GM23338 (cell line): Measurements from ENCODE around the gene RAP1GAP2. TPM values are rescaled to one million over a fixed set of nuclear protein-coding genes. Genes with fewer than 3 reads are reported as not detected.

Source experiments
- ATAC-seq: fragments of 200-7000 bp; cut with Tn5 transposase; 3 replicates; pipeline ENCODE4 v1.9.1; 2020
- DNase-seq: peaks from one replicate; pipeline ENCODE4 v3.0.0-alpha.2; 2015; ENCODE audit warnings: low spot score
- H2AFZ ChIP-seq: fragments of 200-600 bp; sonication (generic); 2 replicates; pipeline ENCODE4 v1.8.0; 2016; ENCODE audit warnings: antibody characterized with exemption, mild to moderate bottlenecking, moderate library complexity
- H3F3A ChIP-seq: fragments of 200-600 bp; sonication (generic); replicated peaks from 2 replicates; pipeline ENCODE4 v1.8.0; 2017; ENCODE audit warnings: antibody characterized with exemption, mixed run types, low read depth
- H3K27ac ChIP-seq: fragments of 200-600 bp; sonication (generic); 2 replicates; pipeline ENCODE4 v1.6.1; 2016; ENCODE audit warnings: low read depth
- H3K27me3 ChIP-seq: fragments of 200-600 bp; sonication (generic); 2 replicates; pipeline ENCODE4 v1.8.0; 2016; ENCODE audit warnings: mild to moderate bottlenecking, mixed run types, moderate library complexity; ENCODE audit not compliant: insufficient read depth
- H3K36me3 ChIP-seq: fragments of 200-600 bp; sonication (generic); 2 replicates; pipeline ENCODE4 v1.8.0; 2016; ENCODE audit warnings: mild to moderate bottlenecking; ENCODE audit not compliant: insufficient read depth
- H3K4me1 ChIP-seq: fragments of 200-600 bp; sonication (generic); 2 replicates; pipeline ENCODE4 v1.8.0; 2016; ENCODE audit warnings: mild to moderate bottlenecking, moderate library complexity; ENCODE audit not compliant: insufficient read depth
- H3K4me2 ChIP-seq: fragments of 200-600 bp; sonication (generic); 2 replicates; pipeline ENCODE4 v1.7.1; 2017; ENCODE audit warnings: mixed run types
- H3K4me3 ChIP-seq: fragments of 200-600 bp; sonication (generic); 2 replicates; pipeline ENCODE4 v1.6.1; 2016; ENCODE audit warnings: mixed run types
- H3K79me2 ChIP-seq: fragments of 200-600 bp; sonication (generic); replicated peaks from 2 replicates; pipeline ENCODE4 v1.8.0; 2017; ENCODE audit warnings: mild to moderate bottlenecking; ENCODE audit not compliant: insufficient read depth
- H3K9me2 ChIP-seq: fragments of 200-600 bp; sonication (generic); 2 replicates; pipeline ENCODE4 v1.8.0; 2017; ENCODE audit not compliant: insufficient read depth
- H4K20me1 ChIP-seq: fragments of 200-600 bp; sonication (generic); replicated peaks from 2 replicates; pipeline ENCODE4 v1.8.0; 2017; ENCODE audit warnings: mild to moderate bottlenecking; ENCODE audit not compliant: insufficient read depth
- H3K27ac Mint-ChIP-seq: 2 replicates; pipeline ENCODE4 v1.8.0; 2020; ENCODE audit warnings: inconsistent platforms, mild to moderate bottlenecking, moderate library complexity, mixed read lengths
- H3K27me3 Mint-ChIP-seq: 3 replicates; pipeline ENCODE4 v1.8.0; 2022; ENCODE audit warnings: low read depth, mild to moderate bottlenecking, moderate library complexity, mixed read lengths, inconsistent platforms; ENCODE audit not compliant: insufficient read depth, poor library complexity
- H3K36me3 Mint-ChIP-seq: 3 replicates; pipeline ENCODE4 v1.8.0; 2021; ENCODE audit warnings: low read depth, mild to moderate bottlenecking, inconsistent platforms, moderate library complexity, mixed read lengths
- H3K4me1 Mint-ChIP-seq: 3 replicates; pipeline ENCODE4 v1.8.0; 2020; ENCODE audit warnings: mild to moderate bottlenecking, inconsistent platforms, mixed read lengths
- H3K4me3 Mint-ChIP-seq: 3 replicates; pipeline ENCODE4 v1.8.0; 2021; ENCODE audit warnings: moderate library complexity, mild to moderate bottlenecking, inconsistent platforms, mixed read lengths
- H3K9me3 Mint-ChIP-seq: 3 replicates; pipeline ENCODE4 v1.8.0; 2020; ENCODE audit warnings: moderate library complexity, mild to moderate bottlenecking, inconsistent platforms, mixed read lengths
- CTCF ChIP-seq, 2 experiments: fragments of 200-600 bp in 1 of 2; sonication (generic) in 1 of 2; conservative IDR thresholded peaks; 2 replicates each; pipeline versions ENCODE4 v1.5.1 to v1.6.1; 2016 to 2017; ENCODE audit warnings: antibody characterized with exemption in 2 of 2, low read depth in 2 of 2, mild to moderate bottlenecking in 2 of 2, moderate library complexity in 1 of 2
- STAT1 ChIP-seq: IDR thresholded peaks from one replicate; pipeline ENCODE4 v1.6.1; 2016; ENCODE audit warnings: antibody characterized with exemption; ENCODE audit not compliant: unreplicated experiment
- ZNF331 ChIP-seq: fragments of 250-450 bp; sonication (Bioruptor Pico); IDR thresholded peaks from 2 replicates; pipeline ENCODE4 v1.5.0; 2020; ENCODE audit warnings: low read depth, mild to moderate bottlenecking, moderate library complexity
- ZNF462 ChIP-seq: fragments of 250-450 bp; sonication (Bioruptor Pico); IDR thresholded peaks from 2 replicates; pipeline ENCODE4 v1.5.0; 2020; ENCODE audit warnings: mild to moderate bottlenecking, moderate library complexity
- polyA plus RNA-seq: library from polyadenylated mRNA; unstranded; fragments of >200 nt; fragmentation: Nextera tagmentation; extraction: Ambion mirVana; gene quantifications from 2 replicates; pipeline ENCODE4 v1.2.1, GENCODE V29; 2016
- total RNA-seq: library from RNA; depleted of rRNA; stranded (reverse); fragments of >200 nt; shearing (Covaris generic); gene quantifications from 2 replicates; pipeline ENCODE4 v1.2.3, GENCODE V29; 2014
- TF ChIP-seq, protein P1 (sequence below): IDR thresholded peaks from 2 replicates; pipeline ENCODE4 v1.6.1; 2016; ENCODE audit warnings: antibody characterized with exemption

The RAP1GAP2 gene
- total and polyA plus RNA-seq, 2 experiments from 2014 or later: 17.8 to 46.1 TPM

DNA sequence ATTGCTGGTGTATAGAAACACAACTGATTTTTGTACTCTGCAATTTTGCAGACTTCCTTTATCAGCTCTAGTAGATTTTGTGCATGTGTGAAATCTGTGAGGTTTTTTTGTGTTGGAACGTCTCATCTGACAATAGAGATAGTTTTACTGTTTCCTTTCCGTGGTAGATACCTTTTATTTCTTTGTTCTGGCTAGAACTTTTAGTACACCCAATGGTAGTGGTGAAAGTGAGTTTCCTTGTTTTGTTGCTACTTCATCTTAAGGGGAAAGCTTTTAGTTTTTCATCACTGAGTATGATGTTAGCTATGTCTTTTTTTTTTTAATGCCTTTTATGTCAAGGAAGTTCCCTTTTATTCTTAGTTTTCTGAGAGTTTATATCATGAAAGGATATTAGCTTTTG, 149.1 kb downstream of the RAP1GAP2 start (continued):
- no peak for TF ChIP-seq ZNF462 (CRISPR knock-in tag)
- no peak for TF ChIP-seq STAT1
- TF ChIP-seq, protein P1, sequence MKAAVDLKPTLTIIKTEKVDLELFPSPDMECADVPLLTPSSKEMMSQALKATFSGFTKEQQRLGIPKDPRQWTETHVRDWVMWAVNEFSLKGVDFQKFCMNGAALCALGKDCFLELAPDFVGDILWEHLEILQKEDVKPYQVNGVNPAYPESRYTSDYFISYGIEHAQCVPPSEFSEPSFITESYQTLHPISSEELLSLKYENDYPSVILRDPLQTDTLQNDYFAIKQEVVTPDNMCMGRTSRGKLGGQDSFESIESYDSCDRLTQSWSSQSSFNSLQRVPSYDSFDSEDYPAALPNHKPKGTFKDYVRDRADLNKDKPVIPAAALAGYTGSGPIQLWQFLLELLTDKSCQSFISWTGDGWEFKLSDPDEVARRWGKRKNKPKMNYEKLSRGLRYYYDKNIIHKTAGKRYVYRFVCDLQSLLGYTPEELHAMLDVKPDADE: no peak
- no peak for TF ChIP-seq ZNF331

GRCh38 chr17:2946144-2946543, 149.9 kb downstream of the RAP1GAP2 start:
- Histone ChIP-seq H3K9me2 (no peaks in the 10 kb centered on the region), H4K20me1 (peaks cover 7% of the 10 kb centered on the region; the same call in 1 of the 2 replicates), H3K27me3 (no peaks in the 10 kb centered on the region), H3K4me1 (0 out of 2 replicates have a peak, but pooled peaks cover 5% of the 10 kb centered on the region), H3K79me2 (peaks cover 57% of the 10 kb centered on the region), H3K27ac (no peak overlapping the region), H3K4me2 (no peak overlapping the region), H2AFZ (no peak overlapping the region), H3F3A (no peaks in the 10 kb centered on the region), H3K36me3 (no peaks in the 10 kb centered on the region), H3K4me3 (no peak overlapping the region)
- peaks cover 6% of the 10 kb centered on the region; the same call in 2 of the 3 replicates for H3K4me1 Mint-ChIP-seq
- H3K27ac Mint-ChIP-seq: no peak overlapping the region
- ATAC-seq (no peak), DNase-seq (no peak)
- H3K9me3 Mint-ChIP-seq: no peaks in the 10 kb centered on the region
- no peaks in the 10 kb centered on the region for H3K36me3 Mint-ChIP-seq
- H3K27me3 Mint-ChIP-seq: peaks cover 2% of the 10 kb centered on the region
- no peak overlapping the region for H3K4me3 Mint-ChIP-seq
- TF ChIP-seq ZNF462 (CRISPR knock-in tag) (no peak), CTCF (conservative IDR thresholded peaks at IDR 0.05; ENCODE audit: low read depth in 2 of 2) (no peak), ZNF331 (no peak)
